GM12892 (cell line): Measurements from ENCODE around the gene TMEM11.

ENCODE experiments used
- POLR2A ChIP-seq: IDR thresholded peaks from 2 replicates; pipeline ENCODE4 v1.6.1; 2011; ENCODE audit warnings: low read depth, low read length, control low read depth
- POLR2AphosphoS5 ChIP-seq: IDR thresholded peaks from 2 replicates; pipeline ENCODE4 v1.6.1; 2011; ENCODE audit warnings: low read depth, low read length, control low read depth
- TAF1 ChIP-seq: IDR thresholded peaks from 2 replicates; pipeline ENCODE4 v1.6.1; 2011; ENCODE audit warnings: low read depth, mild to moderate bottlenecking, control low read depth, low read length, borderline replicate concordance

DNA sequence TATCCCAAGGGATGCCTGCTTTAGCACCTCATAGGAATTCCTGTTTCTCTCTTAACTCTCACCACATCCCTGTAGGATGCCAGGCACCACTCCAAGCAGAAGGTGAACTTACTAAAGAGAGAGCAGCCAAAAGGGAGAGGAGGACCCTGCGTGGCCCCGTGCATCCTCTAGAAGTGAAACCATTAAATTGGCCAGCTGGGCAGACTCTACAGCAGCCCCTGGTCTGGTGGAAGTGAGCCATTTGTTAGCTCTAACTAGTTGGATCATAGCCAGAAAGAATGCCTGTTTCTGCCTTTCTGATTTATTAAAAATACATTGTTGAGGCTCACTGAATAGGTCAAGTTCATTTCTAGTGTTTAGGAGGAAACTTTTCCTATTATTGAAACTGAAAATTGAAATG, 22.3 kb downstream of the TMEM11 start:
- TF ChIP-seq TAF1: no peak
- TF ChIP-seq POLR2AphosphoS5: no peak
- no peak for TF ChIP-seq POLR2A
